Kidney (tissue), 14 donors: Measurements from ENCODE around the gene MBTD1. TPM values are rescaled to one million over a fixed set of nuclear protein-coding genes. Genes with fewer than 3 reads are reported as not detected.
A peak's percentile ranks its signal among the peaks of the same experiment; 100 is the strongest.

Experiments used
- DNase-seq, 5 donors: peaks; one replicate each; pipeline ENCODE4 v3.0.0-alpha.2; 2013 to 2020
- FAIRE-seq: peaks from 2 replicates; lab custom pipeline; 2012; peaks lifted over from hg19 to GRCh38; lab: Jason Lieb, UNC
- H3K27ac ChIP-seq, 2 donors: one replicate each; pipeline ENCODE4 v1.7.0; 2013; ENCODE audit warnings: low read depth in 2 of 2, low read length in 2 of 2, inconsistent platforms in 1 of 2
- H3K27me3 ChIP-seq: one replicate; pipeline ENCODE4 v1.7.1; 2013; ENCODE audit warnings: low read length, inconsistent platforms; ENCODE audit not compliant: control insufficient read depth, insufficient read depth
- H3K36me3 ChIP-seq, 3 donors: one replicate each; pipeline versions ENCODE4 v1.7.0 to v1.7.1; 2013; ENCODE audit warnings: low read length in 3 of 3, control low read depth in 1 of 3, inconsistent platforms in 1 of 3; ENCODE audit not compliant: insufficient read depth in 3 of 3, control insufficient read depth in 2 of 3
- H3K4me1 ChIP-seq, 3 donors: one replicate each; pipeline versions ENCODE4 v1.7.0 to v1.7.1; 2013; ENCODE audit warnings: low read length in 3 of 3, inconsistent platforms in 1 of 3, low read depth in 1 of 3; ENCODE audit not compliant: control insufficient read depth in 2 of 3, insufficient read depth in 2 of 3
- H3K4me3 ChIP-seq, 3 donors: one replicate each; pipeline versions ENCODE4 v1.7.0 to v1.8.1; 2013; ENCODE audit warnings: low read length in 3 of 3, control low read depth in 1 of 3, inconsistent platforms in 1 of 3
- H3K9ac ChIP-seq, 3 donors: one replicate each; pipeline versions ENCODE4 v1.7.0 to v1.7.1; 2013; ENCODE audit warnings: low read length in 3 of 3, control low read depth in 1 of 3, inconsistent platforms in 1 of 3
- H3K9me3 ChIP-seq, 3 donors: one replicate each; pipeline versions ENCODE4 v1.7.0 to v1.7.1; 2013; ENCODE audit warnings: low read length in 3 of 3, control low read depth in 1 of 3, inconsistent platforms in 1 of 3; ENCODE audit not compliant: control insufficient read depth in 2 of 3, insufficient read depth in 1 of 3
- CTCF ChIP-seq: IDR thresholded peaks from 3 replicates; pipeline ENCODE4 v1.5.1; 2012; ENCODE audit warnings: mild to moderate bottlenecking, moderate library complexity, borderline replicate concordance; ENCODE audit not compliant: insufficient read depth; ENCODE audit errors: extremely low read depth
- intact Hi-C: fragments of 100-400 bp; cut with DNase I; formaldehyde crosslinking; loops from one replicate; pipeline ENCODE4 v1.11.1; 2022
- polyA plus RNA-seq: library from polyadenylated mRNA; stranded (reverse); fragments of 350-450 nt; fragmentation: Illumina TruSeq; extraction: RNeasy Lipid Tissue Mini Kit (QIAGEN cat#74804); gene quantifications from one replicate; pipeline ENCODE4 v1.2.3, GENCODE V29; 2014; ENCODE audit warnings: low read depth, low replicate concordance; ENCODE audit not compliant: insufficient read depth
- total RNA-seq: library from RNA; stranded (reverse); fragmentation: NEBNext Ultra II Directional; extraction: Animal tissue kit (Norgen Biotek cat#: 25700); gene quantifications from one replicate; pipeline ENCODE4 v1.2.1, GENCODE V29; 2021
- donor health status: control.
- donor health status: control.
- donor health status: control.
- donor health status: control.
- donor health status: control.
- donor health status: DM: yes; HTN: yes; CAD: no.
- donor health status: Normal renal cell carcinoma (clear cell type).

Gene MBTD1
- total and polyA plus RNA-seq, 2 donors from 2014 or later: 4.8 to 14.9 TPM

GRCh38 chr17:51159604-51160003, 100.2 kb downstream of the MBTD1 start:
- Histone ChIP-seq H3K9ac (no peak overlapping the region), H3K27ac (no peak overlapping the region), H3K9me3 (no peaks in the 10 kb centered on the region), H3K4me1 (no peaks in the 10 kb centered on the region), H3K27me3 (no peaks in the 10 kb centered on the region), H3K4me3 (no peak overlapping the region), H3K36me3 (peaks cover 4 to 16% (median 7%) of the 10 kb centered on the region in 3 donors)
- intact Hi-C loops: no loop called here
- DNase-seq: no peak
- no peak for TF ChIP-seq CTCF
- no peak for FAIRE-seq

- FAIRE-seq (no peak), DNase-seq (no peak)
- Histone ChIP-seq H3K36me3 (peaks cover 4 to 5% (median 4%) of the 10 kb centered on the region in 3 donors), H3K9me3 (no peaks in the 10 kb centered on the region), H3K27me3 (no peaks in the 10 kb centered on the region), H3K4me3 (no peak overlapping the region), H3K9ac (no peak overlapping the region), H3K4me1 (peaks cover 0 to 7% (median 6%) of the 10 kb centered on the region in 3 donors), H3K27ac (no peak overlapping the region)
- TF ChIP-seq CTCF: no peak
- intact Hi-C loops: no loop called here
Measured at GRCh38 chr17:51155416-51155815, 104.4 kb downstream of the MBTD1 start.

GRCh38 chr17:51154176-51154575, 105.7 kb downstream of the MBTD1 start:
- peak overlapping the region in 1 of 2 donors; percentile 33 for H3K27ac ChIP-seq
- H3K9me3 ChIP-seq: no peaks in the 10 kb centered on the region
- peaks cover 0 to 5% (median 4%) of the 10 kb centered on the region in 3 donors for H3K36me3 ChIP-seq
- H3K27me3 ChIP-seq: no peaks in the 10 kb centered on the region
- no peak for TF ChIP-seq CTCF
- DNase-seq (peak in 4 of 5 donors; percentile 20 to 53 (median 46)), FAIRE-seq (no peak)
- intact Hi-C loops: no loop called here
- H3K4me1 ChIP-seq: peaks cover 0 to 7% (median 6%) of the 10 kb centered on the region in 3 donors
- peak overlapping the region; percentile 90 to 98 (median 96) for H3K4me3 ChIP-seq
- H3K9ac ChIP-seq: peak overlapping the region in 2 of 3 donors; percentile 75 to 94
